ENCODE data around the gene GNG7. TPM values are rescaled to one million over a fixed set of nuclear protein-coding genes. Genes with fewer than 3 reads are reported as not detected.
"Not testable (repeated sequence)": the region's sequence is repeated elsewhere in the genome, so short reads cannot be mapped to it uniquely, and the experiment has no call there.

Gene GNG7
- total RNA-seq, 1 donor from 2014 or later: 0.14 TPM

- intact Hi-C loops (cut with micrococcal nuclease): loop anchor here (5.0 kb wide), 1 partner anchor 41 kb away; no protein-coding TSS in a partner anchor
Measured at GRCh38 chr19:2543072-2543462, 159.4 kb downstream of the GNG7 start.

DNA sequence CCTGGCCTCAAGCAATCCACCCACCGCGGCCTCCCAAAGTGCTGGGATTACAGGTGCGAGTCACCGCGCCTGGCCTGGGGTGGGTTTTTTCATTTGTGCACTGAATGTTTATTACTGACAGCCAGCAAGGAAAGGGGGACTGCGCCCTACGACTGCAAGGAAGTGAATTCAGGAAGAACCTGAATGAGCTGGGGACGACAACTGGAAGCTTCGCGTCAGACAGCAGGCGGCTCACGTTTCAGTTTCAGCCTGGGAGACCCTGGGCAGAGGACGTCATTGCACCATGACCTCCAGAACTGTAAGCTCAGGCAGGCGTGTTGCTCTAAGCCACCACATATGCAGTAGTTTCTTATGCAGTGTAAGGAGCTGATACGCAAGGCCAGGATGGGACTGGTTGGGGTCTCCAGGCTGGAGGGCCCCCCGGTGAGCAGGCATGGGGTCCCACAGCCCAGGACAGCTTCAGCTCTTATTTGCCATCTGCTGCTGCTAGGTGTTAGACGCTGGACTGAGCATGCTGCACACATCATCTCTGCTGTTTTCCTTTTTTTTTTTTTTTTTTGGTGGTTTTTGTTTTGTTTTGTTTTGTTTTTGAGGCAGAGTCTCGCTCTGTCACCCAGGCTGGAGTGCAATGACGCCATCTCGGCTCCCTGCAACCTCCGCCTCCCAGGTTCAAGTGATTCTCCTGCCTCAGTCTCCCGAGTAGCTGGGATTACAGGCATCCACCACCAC, 160.0 kb downstream of the GNG7 start:
- intact Hi-C loops (cut with micrococcal nuclease): loop anchor here (5.0 kb wide), 1 partner anchor 40 kb away; no protein-coding TSS in a partner anchor

- intact Hi-C loops (cut with micrococcal nuclease): loop anchor here (5.0 kb wide), 1 partner anchor 39 kb away; no protein-coding TSS in a partner anchor
Measured at GRCh38 chr19:2540646-2541454, 161.6 kb downstream of the GNG7 start.

DNA sequence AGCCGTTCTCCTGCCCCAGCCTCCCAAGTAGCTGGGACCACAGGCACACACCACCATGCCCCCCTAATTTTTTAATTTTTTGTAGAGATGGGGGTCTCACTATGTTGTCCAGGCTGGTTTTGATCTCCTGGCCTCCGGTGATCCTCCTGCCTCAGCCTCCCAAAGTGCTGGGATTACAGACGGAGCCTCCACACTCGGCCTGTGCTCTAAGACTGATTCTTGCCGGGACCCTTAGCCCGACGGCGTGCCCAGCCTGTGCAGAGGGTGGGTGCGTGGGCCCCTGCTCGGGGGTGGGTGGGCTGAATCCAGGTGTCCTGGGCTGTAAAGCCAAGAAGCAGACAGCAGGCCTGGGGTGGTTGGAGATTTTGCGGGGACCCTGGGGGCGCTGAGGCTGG, 162.2 kb downstream of the GNG7 start:
- intact Hi-C loops (cut with micrococcal nuclease): loop anchor here (5.0 kb wide), 1 partner anchor 38 kb away; no protein-coding TSS in a partner anchor

- intact Hi-C loops (cut with micrococcal nuclease): no loop called here
Measured at GRCh38 chr19:2538096-2538757, 164.3 kb downstream of the GNG7 start.

GRCh38 chr19:2537584-2537983, 164.9 kb downstream of the GNG7 start:
- intact Hi-C loops (cut with micrococcal nuclease): not testable (repeated sequence)

- intact Hi-C loops (cut with micrococcal nuclease): no loop called here
Measured at GRCh38 chr19:2536461-2536860, 166.0 kb downstream of the GNG7 start.

- intact Hi-C loops (cut with micrococcal nuclease): no loop called here
Measured at GRCh38 chr19:2534423-2535013, 168.0 kb downstream of the GNG7 start.

DNA sequence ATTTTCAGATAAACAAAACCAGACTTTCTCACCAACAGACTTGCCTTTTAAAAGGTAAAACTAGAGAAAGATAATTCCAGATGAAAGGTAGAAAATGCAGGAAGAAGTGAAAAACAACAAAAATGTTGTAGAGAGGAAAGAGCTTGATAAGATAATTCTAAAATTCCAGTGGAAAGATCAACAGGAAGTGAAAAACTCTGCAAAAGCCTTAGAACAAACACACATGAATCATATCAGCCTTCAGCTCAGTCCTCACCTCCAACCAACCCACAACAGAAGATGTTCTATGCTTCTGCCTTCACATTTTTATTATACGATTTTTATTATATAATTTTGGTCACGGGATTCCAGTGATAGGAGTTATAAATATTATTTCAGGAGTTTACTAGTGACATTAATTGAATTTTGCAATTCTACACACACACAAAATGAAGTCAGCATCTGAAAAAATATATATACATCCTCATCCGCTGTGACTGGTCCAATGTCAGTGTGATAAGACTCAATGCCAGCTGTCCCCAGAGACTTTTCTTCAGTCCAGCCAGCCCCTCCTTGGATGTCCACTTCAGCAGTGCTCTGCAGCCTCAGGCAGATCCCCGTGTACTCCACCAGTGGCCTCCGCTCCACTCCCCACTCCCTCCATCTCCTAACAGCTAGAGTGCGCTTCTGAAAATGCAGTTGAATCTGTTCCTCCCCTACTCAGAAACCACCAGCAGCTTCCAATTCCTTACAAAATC, 168.6 kb downstream of the GNG7 start:
- intact Hi-C loops (cut with micrococcal nuclease): no loop called here

DNA sequence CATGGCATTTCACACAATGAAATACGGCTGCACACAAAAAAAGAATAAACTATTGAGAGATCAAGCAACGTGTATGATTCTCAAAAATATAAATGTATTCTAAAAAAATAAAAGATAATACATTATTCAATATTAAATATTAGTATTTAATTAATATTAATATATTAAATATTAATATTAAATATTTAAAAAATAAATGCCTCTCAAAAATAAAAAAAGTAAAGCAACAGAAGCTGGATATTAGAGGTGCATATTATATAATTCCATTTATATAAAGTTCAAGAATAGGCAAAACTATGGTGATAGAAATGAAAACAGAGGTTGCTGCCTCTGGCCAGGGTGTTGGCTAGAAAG, 169.4 kb downstream of the GNG7 start:
- intact Hi-C loops (cut with micrococcal nuclease): no loop called here

- intact Hi-C loops (cut with micrococcal nuclease): no loop called here
Measured at GRCh38 chr19:2532252-2533071, 170.0 kb downstream of the GNG7 start.

GRCh38 chr19:2529942-2530341, 172.6 kb downstream of the GNG7 start:
- intact Hi-C loops (cut with micrococcal nuclease): not testable (repeated sequence)

DNA sequence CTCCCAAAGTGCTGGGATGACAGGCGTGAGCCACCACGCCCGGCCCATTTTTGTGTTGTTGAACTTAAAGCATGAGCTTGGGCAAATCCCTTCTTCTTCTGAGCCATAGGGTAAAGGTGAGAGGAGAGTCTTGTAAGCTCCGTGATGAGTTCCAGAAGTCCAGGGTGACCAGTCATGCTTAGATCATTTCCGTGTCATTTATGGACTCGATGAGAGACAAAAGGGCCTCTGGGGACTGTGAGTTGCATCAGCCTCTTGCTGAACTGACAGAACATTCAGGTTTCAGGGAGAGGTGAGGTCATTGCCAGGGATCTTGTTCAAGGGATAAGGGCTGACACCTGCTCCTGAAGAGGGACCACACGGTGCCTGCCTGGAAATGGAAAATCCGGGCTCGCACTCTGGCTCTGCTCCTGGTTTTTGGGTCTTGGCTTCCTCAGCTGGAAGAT, 173.0 kb downstream of the GNG7 start:
- intact Hi-C loops (cut with micrococcal nuclease): no loop called here

- intact Hi-C loops (cut with micrococcal nuclease): no loop called here
Measured at GRCh38 chr19:2528675-2529101, 173.8 kb downstream of the GNG7 start.

GRCh38 chr19:2527686-2528085, 174.8 kb downstream of the GNG7 start:
- intact Hi-C loops (cut with micrococcal nuclease): no loop called here

DNA sequence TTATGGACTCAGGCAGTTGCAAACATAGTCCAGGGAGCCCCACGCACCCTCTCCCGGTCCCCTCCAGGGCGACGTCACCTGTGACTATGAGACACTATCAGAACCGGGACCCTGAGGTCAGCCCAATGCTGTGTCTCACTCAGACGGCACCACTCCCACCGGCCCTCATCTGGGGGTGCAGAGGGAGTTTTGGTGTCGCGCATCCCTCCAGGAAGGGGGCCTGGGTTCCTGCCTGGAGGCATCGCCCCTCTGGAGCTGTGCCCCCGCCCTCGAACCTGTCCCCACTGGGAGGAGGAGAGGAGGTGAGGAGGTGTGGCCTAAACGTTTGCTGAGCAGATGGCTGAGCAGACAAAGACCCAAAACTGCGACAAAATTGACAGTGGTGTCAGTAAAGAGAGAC, 175.3 kb downstream of the GNG7 start:
- intact Hi-C loops (cut with micrococcal nuclease): no loop called here

DNA sequence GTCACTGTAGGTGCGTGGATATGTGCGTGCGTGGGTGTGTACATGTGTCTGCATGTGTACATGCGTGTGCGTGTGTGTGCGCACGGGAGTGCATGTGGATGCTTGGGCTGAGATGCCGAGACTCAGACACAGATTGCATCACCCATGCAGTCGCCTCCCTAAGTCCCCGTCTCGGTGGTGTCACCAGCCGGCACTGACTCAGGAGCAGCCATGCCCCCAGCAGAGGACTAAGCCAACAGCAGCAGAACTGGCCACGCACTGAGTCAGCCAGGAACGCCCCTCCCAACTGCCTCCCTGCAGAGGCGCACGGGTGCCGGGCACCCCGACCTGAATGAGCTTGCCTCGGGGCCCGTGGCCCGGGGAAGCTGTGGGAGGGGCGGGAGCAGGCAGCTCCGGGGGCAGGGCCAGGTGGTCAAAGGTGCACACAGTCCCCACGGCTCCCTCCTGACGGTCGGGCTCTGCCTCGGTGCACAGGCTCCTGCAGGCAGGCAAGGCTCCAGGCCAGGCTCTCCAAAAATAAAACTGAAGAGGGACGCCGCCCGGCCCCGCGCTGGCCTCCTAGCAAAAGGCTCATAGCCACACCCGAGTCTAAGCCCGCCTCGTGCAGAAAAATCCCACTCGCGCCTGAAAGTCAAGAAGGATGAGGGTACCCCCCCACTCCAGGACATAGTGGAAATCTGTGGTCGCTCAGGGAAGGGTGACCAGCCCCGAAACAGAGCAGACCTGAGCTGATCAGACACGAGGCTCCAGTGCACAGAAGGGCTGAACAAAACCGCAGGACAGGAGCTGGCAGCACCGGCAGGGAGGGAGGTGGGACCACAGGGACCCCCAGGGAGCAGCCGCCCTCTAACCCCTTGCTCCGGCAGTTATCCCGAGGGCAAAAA, 177.4 kb downstream of the GNG7 start:
- intact Hi-C loops (cut with micrococcal nuclease): no loop called here

- intact Hi-C loops (cut with micrococcal nuclease): no loop called here
Measured at GRCh38 chr19:2524361-2524839, 178.1 kb downstream of the GNG7 start.
